ENCODE measurements around the gene TP53BP1.

Gene TP53BP1

GRCh38 chr15:43483297-43484128, 9.4 kb downstream of the TP53BP1 start:
- DNase-seq = peak in 1 of 2 experiments; percentile 6

DNA sequence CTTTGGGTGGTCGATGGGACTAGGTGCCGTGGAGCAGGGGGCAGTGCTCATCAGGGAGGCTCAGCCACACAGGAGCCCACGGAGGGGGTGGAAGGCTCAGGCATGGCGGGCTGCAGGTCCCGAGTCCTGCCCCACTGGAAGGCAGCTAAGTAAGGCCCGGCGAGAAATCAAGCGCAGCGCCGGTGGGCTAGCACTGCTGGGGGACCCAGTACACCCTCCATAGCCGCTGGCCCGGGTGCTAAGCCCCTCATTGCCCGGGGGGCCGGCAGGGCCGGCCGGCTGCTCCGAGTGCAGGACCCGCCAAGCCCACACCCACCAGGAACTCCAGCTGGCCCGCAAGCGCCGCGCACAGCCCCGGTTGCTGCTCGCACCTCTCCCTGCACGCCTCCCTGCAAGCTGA, 19.1 kb downstream of the TP53BP1 start:
- no peak for DNase-seq

GRCh38 chr15:43471975-43472374, 21.0 kb downstream of the TP53BP1 start:
- no peak for DNase-seq

- DNase-seq = no peak
Observed at GRCh38 chr15:43469867-43470266, 23.1 kb downstream of the TP53BP1 start.

GRCh38 chr15:43465100-43465499, 27.9 kb downstream of the TP53BP1 start:
- DNase-seq = no peak

DNA sequence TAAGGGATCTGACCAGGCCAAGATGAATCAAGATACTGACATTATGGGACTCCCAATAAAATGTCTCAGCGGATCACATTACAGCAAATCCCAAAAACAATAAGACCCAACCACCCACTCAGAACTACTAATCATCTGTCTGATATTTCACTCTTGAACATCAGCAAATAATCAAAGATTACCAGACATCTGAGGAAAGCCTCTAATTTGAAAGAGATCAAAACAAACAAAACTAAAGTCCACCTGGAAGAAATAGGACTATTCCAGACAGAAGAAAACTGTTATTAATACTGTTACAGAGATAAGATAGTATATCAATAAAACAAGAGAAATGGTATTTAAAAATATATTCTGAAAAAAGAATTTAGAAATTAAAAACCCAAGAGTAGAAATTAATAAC, 29.0 kb downstream of the TP53BP1 start:
- DNase-seq = no peak

DNA sequence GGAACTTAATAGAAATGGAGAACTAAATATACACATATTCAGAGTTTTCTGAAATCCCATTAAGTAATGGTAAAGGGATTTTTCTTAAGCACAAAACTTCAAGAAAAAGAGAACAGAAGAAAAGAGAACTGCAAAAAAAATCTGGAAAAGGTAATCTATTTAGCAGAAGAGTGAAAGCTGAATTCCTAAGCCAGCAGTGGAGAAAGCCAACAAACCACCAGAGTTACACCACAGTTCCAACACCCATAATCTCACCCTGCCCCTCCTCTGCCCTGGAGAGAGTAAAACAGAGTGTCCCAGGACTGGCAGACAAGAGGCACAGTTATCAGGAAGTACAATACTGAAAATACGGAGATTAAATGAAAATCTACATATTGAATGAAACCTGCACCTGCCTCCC, 29.4 kb downstream of the TP53BP1 start:
- no peak for DNase-seq

DNA sequence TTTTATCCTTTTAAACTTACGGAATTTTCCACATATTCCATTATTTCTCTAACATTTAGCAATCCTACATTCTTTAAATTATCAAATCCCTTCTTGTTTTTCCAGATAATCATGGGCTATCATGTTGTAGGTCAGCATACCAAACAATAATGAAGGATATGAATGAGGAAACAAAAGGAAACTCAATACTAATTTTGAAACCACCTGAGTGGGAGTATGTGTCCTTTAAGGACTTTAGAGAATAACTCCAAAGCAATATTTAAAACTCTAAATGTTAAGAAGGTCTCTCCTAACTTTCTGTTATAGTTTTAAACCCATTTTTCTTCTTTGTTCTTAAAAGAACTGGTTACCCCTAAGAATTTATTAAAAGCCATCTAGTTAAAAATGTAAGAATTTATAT, 43.0 kb downstream of the TP53BP1 start:
- no peak for DNase-seq

DNA sequence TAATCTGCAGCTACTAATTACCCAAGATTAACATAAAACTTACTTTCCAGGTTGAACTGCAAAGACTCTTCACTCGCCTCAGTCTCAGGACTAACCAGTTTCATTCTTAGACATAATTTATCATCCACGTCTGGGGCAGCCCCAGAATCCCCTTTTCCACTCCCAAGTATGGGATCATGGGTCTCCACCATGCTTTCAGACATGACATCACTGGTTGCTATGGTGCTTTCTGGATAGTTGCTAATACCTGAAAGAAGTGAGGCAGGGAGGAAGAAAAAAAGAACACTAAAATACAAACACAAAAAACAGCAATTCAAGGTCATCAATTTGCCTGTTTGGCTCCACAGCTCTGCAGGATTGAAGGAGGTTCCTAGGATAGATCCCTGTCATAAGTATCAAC, 46.6 kb downstream of the TP53BP1 start:
- no peak for DNase-seq

DNA sequence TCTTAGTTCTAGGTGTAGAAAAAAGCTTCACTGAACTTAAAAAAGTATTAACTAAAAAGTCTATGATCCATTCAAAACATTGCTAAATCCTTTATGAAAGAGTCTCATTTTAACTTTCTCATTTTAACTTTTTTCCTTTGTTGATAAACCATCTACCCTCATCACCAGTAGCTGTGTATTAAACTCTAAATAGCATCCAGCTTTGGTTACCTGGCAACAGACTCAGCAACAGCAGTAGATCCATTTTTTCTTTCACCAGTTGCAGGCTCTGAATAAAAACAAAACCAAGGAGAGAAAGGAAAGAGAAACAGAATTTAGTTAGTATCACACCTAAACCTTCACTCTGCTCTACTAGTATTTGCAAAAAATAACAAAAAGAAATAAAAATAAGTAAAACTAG, 51.6 kb downstream of the TP53BP1 start:
- peak in 1 of 2 experiments; percentile 5 for DNase-seq

DNA sequence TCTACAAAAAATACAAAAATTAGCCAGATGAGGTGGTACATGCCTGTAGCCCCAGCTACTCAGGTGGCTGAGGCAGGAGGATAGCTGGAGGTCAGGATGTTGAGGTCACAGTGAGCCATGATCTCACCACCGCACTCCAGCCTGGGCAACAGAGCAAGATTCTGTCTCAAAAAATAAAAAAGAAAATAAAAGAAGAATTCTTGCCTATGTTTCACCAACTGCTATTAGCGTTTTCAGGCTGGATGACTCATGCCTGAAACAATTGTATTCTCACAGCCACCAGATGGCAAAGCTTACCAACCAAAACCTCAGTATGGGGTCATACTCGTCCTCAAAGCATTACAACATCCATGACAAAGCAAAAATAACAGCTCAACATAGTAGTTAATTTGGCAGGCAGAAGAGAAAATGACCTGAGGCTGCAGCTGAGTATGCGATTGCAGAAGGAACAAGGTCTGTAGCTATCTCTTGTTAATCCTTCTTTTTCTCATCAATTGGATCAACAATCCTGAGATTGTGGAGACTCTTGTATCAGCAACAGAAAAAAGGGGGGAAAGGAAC, 52.2 kb downstream of the TP53BP1 start:
- DNase-seq = peak; percentile 48 to 78

DNA sequence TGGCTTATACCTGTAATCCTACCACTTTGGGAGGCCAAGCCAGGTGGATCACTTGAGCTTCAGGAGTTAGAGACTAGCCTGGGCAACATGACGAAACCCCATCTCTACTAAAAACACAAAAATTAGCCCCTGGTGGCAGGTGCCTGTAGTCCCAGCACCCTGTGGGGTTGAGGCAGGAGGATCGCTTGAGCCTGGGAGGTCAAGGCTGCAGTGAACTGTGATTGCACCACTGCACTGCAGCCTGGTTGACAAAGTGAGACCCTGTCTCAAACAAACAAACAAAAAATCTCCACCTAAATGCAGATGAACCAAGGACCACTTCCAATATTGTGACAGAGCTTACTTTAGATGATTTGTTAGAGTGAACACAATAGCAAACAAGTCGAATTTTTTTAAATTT, 53.7 kb downstream of the TP53BP1 start:
- no peak for DNase-seq

DNA sequence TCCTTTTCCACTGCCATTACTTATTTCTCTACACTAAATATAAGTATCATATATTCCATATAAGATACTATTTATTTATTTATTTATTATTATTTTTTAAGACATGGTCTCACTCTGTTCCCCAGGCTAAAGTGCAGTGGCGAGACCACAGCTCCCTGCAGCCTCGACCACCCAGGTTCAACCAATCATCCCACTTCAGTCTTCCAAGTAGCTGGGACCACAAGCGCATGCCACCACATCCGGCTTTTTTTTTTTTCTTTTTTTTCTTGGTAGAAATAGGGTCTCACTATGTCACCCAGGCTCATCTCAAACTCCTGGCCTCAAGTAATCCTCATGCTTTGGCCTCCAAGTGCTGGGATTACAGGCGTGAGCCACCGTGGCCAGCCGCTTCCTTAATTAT, 56.6 kb downstream of the TP53BP1 start:
- DNase-seq = no peak

DNA sequence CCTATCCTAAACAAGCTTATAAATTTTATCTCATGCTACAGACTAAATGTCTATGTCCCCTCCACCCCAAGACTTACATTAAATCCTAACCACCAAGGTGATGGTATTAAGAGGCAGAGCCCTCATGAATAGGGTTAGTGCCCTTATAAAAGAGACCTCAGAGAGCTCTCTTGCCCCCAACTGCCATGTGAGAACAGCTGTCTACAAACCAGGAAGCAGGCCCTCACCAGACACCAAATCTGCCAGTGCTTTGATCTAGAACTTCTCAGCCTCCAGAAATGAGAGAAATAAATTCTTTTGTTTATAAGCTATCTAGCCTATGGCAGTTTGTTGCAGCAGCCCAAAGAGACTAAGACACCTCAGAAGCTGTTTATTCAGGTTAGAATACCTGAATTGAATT, 58.5 kb downstream of the TP53BP1 start:
- no peak for DNase-seq

DNA sequence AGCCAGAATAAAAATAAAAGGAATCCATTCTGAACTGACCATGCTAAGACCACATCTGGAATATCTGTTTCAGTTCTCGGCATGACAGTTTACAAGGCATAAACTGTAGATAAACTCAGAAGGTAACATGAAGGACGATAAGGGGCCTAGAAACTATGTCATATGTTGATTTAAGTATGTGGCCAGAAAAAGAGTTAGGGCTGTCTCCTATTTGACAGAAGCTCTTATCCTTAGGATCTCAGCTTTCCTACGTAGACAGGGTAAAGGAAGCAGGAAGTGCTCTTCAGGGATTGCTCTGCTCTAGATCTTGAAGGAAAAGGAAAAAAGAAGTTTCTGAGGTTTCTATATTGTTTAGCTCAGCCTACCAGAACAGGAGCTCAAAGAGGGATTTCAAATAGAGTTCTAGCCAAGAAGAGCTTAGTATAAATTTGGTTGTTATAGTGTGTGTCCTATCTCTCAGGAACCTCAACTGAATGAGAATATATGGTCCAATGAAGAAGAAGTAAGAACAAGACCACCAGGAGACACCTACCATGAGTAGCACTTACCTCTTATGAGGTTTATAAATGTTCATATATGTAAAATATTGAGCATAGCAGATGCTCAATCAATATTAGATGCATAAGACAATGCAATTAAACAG, 59.2 kb downstream of the TP53BP1 start:
- DNase-seq = no peak

- DNase-seq = no peak
Observed at GRCh38 chr15:43433165-43433564, 59.8 kb downstream of the TP53BP1 start.

GRCh38 chr15:43429687-43430086, 63.3 kb downstream of the TP53BP1 start:
- DNase-seq = no peak

- DNase-seq = no peak
Observed at GRCh38 chr15:43423793-43424192, 69.2 kb downstream of the TP53BP1 start.

GRCh38 chr15:43420876-43421275, 72.1 kb downstream of the TP53BP1 start:
- DNase-seq = no peak

- DNase-seq = no peak
Observed at GRCh38 chr15:43420435-43420834, 72.5 kb downstream of the TP53BP1 start.

GRCh38 chr15:43414196-43414595, 78.8 kb downstream of the TP53BP1 start:
- DNase-seq = no peak

GRCh38 chr15:43412096-43412495, 80.9 kb downstream of the TP53BP1 start:
- DNase-seq = no peak

DNA sequence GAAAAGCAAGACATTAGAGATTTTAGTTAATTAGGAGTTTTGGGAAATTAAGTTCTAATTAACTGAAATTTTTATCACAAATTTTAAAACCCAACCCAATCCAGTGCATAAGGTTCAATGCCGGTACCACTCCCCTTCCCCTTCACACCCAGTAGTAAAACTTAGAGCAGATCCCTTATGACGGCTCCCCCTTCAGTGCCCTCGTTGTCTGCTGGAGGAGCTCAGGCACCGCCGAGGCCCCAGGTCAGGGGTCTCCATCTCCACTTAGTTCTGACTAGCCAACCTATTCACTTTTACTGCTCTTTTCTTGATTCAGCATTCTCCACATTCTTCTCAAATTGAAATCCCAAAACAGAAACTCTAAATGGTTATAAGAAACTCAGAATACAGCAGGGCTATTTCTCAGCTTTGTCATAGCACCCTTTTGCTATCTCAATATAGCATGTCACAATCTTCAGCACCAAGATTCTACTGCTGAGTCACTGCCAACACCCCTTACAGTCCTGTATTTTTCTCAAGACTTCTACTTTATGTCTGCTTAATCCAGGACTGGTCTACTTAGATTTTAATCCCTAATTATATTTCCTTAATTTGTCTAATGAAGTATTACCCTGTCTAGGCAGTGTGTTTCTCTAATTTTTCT, 82.3 kb downstream of the TP53BP1 start:
- no peak for DNase-seq

- DNase-seq = no peak
Observed at GRCh38 chr15:43408789-43409188, 84.2 kb downstream of the TP53BP1 start.

Data from SW 1271 (cell line).